ENCODE results near the gene FAM229B. TPM values are rescaled to one million over a fixed set of nuclear protein-coding genes. Genes with fewer than 3 reads are reported as not detected.

FAM229B gene
- total and polyA plus RNA-seq, 2 of the 8 experiments (the other 6 are each of a cell fraction or from before 2014, with no cell fraction given), result 10.0 to 10.4 TPM

Other genes starting within 250 kb of the FAM229B start
- 92.5 and 97.2 TPM in 2 replicates for gene FYN, start 214.1 kb upstream of the FAM229B start, total RNA-seq (2021; fragmentation: NEBNext Ultra II Directional; extraction: Animal tissue kit (Norgen Biotek cat#: 25700))
- 46.8 and 79.6 TPM in 2 replicates for gene FYN, start 214.1 kb upstream of the FAM229B start, polyA plus RNA-seq (2011; rRNA removed)
- not detected in 2 replicates for gene CCN6, start 33.5 kb upstream of the FAM229B start, total RNA-seq (2021; fragmentation: NEBNext Ultra II Directional; extraction: Animal tissue kit (Norgen Biotek cat#: 25700))
- not detected in 2 replicates for gene CCN6, start 33.5 kb upstream of the FAM229B start, polyA plus RNA-seq (2011; rRNA removed)
- 14.8 and 15.9 TPM in 2 replicates for gene TUBE1, start 109 bp upstream of the FAM229B start, total RNA-seq (2021; fragmentation: NEBNext Ultra II Directional; extraction: Animal tissue kit (Norgen Biotek cat#: 25700))
- 5.5 and 8.0 TPM in 2 replicates for gene TUBE1, start 109 bp upstream of the FAM229B start, polyA plus RNA-seq (2011; rRNA removed)
- 0.92 and 1.5 TPM in 2 replicates for gene LAMA4, start 167.0 kb downstream of the FAM229B start, total RNA-seq (2021; fragmentation: NEBNext Ultra II Directional; extraction: Animal tissue kit (Norgen Biotek cat#: 25700))
- gene LAMA4, start 167.0 kb downstream of the FAM229B start, polyA plus RNA-seq (2011; rRNA removed), result 0.95 and 2.0 TPM in 2 replicates

Data from H1 (cell line).